IPS-20b (cell line): ENCODE measurements around the gene PTCH1.
A peak's percentile ranks its signal among the peaks of the same experiment; 100 is the strongest.

Experiments
- H3K27ac ChIP-seq: one replicate; pipeline ENCODE4 v1.5.1; 2013; ENCODE audit warnings: low read length
- H3K27me3 ChIP-seq: 2 replicates; pipeline ENCODE4 v1.6.1; 2013; ENCODE audit warnings: mild to moderate bottlenecking, low read length, inconsistent platforms; ENCODE audit not compliant: insufficient read depth
- H3K36me3 ChIP-seq: 2 replicates; pipeline ENCODE4 v1.6.1; 2013; ENCODE audit warnings: low read depth, mild to moderate bottlenecking, inconsistent platforms, low read length, moderate library complexity; ENCODE audit not compliant: insufficient read depth
- H3K4me1 ChIP-seq: 2 replicates; pipeline ENCODE4 v1.6.1; 2013; ENCODE audit warnings: mild to moderate bottlenecking, control low read depth, inconsistent platforms, low read length, moderate library complexity; ENCODE audit not compliant: insufficient read depth
- H3K4me3 ChIP-seq: 2 replicates; pipeline ENCODE4 v1.5.1; 2013; ENCODE audit warnings: mild to moderate bottlenecking, low read length, inconsistent platforms
- H3K9ac ChIP-seq: 2 replicates; pipeline ENCODE4 v1.6.1; 2013; ENCODE audit warnings: low read depth, mild to moderate bottlenecking, inconsistent platforms, low read length, moderate library complexity
- H3K9me3 ChIP-seq: 2 replicates; pipeline ENCODE4 v1.6.1; 2013; ENCODE audit warnings: mild to moderate bottlenecking, low read depth, low read length, inconsistent platforms; ENCODE audit not compliant: insufficient read depth

PTCH1 gene

DNA sequence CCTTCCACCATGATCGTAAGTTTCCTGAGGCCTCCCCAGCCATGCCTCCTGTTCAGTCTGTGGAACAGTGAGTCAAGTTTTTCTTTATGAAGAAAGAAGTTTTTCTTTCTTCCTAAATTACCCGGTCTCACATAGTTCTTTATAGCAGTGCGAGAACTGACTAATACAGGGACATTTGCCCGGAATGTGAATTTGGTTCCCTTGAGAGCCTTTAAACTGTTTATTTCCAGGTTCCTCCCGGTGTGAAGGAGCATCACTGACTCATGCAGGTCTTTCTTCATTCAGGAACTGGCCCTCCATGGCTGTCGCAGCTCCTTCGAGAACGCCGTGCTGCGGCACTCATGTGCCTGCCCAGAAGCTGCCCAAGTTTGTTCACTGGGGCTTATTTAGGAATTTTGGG, 87.7 kb downstream of the PTCH1 start:
- peaks cover 9% of the 10 kb centered on the region; the same call in 1 of the 2 replicates for H3K4me1 ChIP-seq
- H3K9ac ChIP-seq: no peak overlapping the region
- no peaks in the 10 kb centered on the region for H3K36me3 ChIP-seq

DNA sequence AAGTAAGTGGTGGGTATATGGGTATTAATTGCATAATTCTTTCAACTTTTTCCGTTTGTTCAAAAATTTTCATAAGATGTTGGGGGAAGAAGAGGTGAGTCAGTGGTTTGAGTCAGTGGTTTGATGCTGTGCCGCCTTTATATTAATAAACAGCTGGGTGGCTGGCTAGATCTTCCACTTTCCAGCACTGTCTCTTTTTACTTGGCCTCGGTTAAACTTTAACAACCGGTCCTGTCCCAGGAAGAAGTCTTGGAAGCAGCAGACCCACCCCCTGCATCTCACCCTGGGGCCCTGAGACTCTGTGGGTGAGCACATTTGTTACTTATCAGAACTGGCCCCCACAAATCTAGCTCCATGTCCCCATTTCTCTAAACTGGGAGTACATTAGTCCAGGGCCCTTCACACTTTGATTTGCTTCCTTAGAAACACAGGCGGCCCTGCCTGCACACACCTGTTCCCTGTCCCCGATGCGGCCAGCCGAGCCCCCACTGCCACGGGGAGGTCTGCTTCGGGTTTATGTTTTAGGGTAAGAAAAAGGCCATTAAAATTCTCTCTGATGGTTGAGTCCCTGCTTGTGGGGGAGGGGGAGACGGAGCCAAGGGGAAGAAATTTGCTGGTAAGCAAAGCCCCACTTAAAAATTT, 90.7 kb downstream of the PTCH1 start:
- H3K4me3 ChIP-seq: peak overlapping the region; percentile 77
- no peaks in the 10 kb centered on the region for H3K27me3 ChIP-seq
- peak overlapping the region; percentile 93 for H3K9ac ChIP-seq
- H3K9me3 ChIP-seq: peaks cover 18% of the 10 kb centered on the region
- H3K36me3 ChIP-seq: peaks cover 6% of the 10 kb centered on the region; the same call in 1 of the 2 replicates
- H3K4me1 ChIP-seq: peaks cover 9% of the 10 kb centered on the region; the same call in 1 of the 2 replicates
- peak overlapping the region; percentile 67 for H3K27ac ChIP-seq

More for the DNA sequence above, 87.7 kb downstream of the PTCH1 start:
- Histone ChIP-seq H3K9me3 (peaks cover 10% of the 10 kb centered on the region; the same call in 1 of the 2 replicates), H3K27me3 (no peaks in the 10 kb centered on the region), H3K27ac (no peak overlapping the region), H3K4me3 (no peak overlapping the region)

DNA sequence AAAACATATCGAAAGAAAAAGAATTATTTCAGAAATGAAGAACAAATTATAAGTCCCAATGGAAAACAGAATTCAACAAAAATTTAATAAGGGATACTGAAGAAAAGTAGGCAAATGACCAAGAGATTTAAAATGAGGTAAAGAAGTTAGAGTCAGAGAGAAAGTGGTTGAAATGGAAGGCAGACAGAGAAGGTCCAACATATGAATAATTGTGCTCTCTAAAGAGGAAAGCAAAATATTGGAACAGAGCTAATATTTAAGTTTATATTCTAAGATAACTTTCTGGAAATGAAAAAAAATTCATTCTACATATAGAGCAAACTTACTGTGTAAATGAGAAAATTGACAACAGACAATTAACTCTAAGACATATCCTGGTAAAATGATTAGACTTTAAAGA, 94.1 kb downstream of the PTCH1 start:
- Histone ChIP-seq H3K36me3 (peaks cover 6% of the 10 kb centered on the region; the same call in 1 of the 2 replicates), H3K27me3 (no peaks in the 10 kb centered on the region), H3K27ac (no peak overlapping the region), H3K4me3 (no peak overlapping the region), H3K9me3 (peaks cover 8% of the 10 kb centered on the region), H3K9ac (no peak overlapping the region), H3K4me1 (peaks cover 9% of the 10 kb centered on the region; the same call in 1 of the 2 replicates)

DNA sequence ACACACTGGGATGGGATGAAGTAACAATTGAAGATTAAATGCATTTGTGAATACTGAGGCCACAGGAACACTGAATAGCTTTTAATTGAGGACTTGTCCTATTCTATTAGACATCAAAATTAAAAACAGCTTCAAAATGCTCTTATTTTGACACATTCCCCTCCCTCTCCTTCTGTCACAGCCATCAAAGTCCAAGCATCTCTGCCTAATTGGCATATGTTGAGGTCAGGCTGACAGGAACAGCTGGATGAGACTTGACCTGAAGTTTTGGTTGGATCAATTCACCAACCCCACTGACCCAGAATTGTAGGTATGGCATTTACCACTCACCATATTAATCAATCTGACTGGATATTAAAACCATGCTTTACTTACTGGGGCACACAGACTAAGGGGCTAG, 96.3 kb downstream of the PTCH1 start:
- no peaks in the 10 kb centered on the region; the same call in 1 of the 2 replicates for H3K4me1 ChIP-seq
- H3K27ac ChIP-seq: no peak overlapping the region
- no peak overlapping the region for H3K9ac ChIP-seq
- H3K4me3 ChIP-seq: no peak overlapping the region
- peaks cover 6% of the 10 kb centered on the region; the same call in 1 of the 2 replicates for H3K36me3 ChIP-seq
- no peaks in the 10 kb centered on the region for H3K27me3 ChIP-seq
- H3K9me3 ChIP-seq: peaks cover 8% of the 10 kb centered on the region

DNA sequence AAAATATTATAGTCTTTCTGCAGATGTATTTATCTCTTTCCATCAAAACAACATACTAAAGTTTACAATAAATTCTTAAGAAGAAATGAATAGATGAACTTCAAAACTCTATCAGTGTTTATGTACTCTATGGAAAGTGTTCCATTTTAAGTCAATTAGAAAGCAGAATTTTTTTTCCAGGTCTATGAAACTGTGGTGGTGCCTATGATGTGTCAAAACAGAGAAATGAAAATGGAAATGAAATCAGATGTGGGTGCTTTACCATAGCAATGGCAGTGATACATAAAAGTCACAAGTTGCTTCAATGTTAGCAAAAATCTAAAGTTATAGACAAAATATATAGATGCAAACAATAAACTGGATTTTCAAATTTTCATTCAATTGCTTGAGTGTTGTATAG, 97.3 kb downstream of the PTCH1 start:
- H3K9ac ChIP-seq: no peak overlapping the region
- H3K4me3 ChIP-seq: no peak overlapping the region
- H3K36me3 ChIP-seq: peaks cover 6% of the 10 kb centered on the region; the same call in 1 of the 2 replicates
- H3K4me1 ChIP-seq: no peaks in the 10 kb centered on the region
- peaks cover 8% of the 10 kb centered on the region for H3K9me3 ChIP-seq
- no peak overlapping the region for H3K27ac ChIP-seq
- H3K27me3 ChIP-seq: no peaks in the 10 kb centered on the region

DNA sequence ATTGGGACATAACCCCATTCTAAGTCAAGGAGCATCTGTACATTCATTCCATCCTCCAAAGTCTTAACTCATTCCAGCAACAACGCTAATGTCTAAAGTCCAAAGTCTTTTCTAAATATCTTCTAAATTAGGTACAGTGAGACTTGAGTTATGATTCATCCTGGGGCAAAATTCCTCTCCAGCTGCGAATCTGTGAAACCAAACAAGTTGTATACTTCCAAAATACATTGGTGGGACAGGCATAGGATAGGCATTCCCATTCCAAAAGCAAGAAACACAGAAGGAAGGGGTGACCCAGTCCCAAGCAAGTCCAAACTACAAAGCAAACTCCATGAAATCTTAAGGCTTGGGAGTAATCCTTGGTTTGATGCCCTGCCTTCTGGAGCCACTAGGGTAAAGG, 101.6 kb downstream of the PTCH1 start:
- Histone ChIP-seq H3K4me1 (peaks cover 3% of the 10 kb centered on the region; the same call in 1 of the 2 replicates), H3K9ac (no peak overlapping the region), H3K36me3 (no peaks in the 10 kb centered on the region), H3K27ac (no peak overlapping the region), H3K9me3 (no peaks in the 10 kb centered on the region), H3K4me3 (no peak overlapping the region), H3K27me3 (no peaks in the 10 kb centered on the region)

DNA sequence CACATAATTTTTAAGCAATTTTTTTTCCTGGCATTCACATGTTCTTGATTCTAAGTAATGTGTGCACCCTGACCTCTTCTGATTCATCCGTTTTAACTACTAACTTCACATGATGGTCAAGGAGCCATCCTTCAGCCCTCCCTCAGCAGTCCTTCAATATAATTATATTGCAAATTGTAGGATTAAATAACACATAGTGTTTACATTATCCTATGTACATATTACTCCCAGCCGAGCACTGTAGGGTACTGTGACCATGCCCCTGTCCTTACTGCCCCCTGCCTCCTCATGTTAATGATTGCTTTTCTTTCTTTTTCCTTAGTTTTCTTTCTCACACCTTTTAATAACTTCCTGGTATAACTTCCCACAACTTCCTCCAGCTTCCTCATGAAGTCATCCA, 103.0 kb downstream of the PTCH1 start:
- H3K4me3 ChIP-seq: no peak overlapping the region
- no peak overlapping the region for H3K27ac ChIP-seq
- H3K4me1 ChIP-seq: peaks cover 3% of the 10 kb centered on the region; the same call in 1 of the 2 replicates
- no peaks in the 10 kb centered on the region for H3K9me3 ChIP-seq
- no peaks in the 10 kb centered on the region for H3K36me3 ChIP-seq
- no peaks in the 10 kb centered on the region for H3K27me3 ChIP-seq
- no peak overlapping the region for H3K9ac ChIP-seq

DNA sequence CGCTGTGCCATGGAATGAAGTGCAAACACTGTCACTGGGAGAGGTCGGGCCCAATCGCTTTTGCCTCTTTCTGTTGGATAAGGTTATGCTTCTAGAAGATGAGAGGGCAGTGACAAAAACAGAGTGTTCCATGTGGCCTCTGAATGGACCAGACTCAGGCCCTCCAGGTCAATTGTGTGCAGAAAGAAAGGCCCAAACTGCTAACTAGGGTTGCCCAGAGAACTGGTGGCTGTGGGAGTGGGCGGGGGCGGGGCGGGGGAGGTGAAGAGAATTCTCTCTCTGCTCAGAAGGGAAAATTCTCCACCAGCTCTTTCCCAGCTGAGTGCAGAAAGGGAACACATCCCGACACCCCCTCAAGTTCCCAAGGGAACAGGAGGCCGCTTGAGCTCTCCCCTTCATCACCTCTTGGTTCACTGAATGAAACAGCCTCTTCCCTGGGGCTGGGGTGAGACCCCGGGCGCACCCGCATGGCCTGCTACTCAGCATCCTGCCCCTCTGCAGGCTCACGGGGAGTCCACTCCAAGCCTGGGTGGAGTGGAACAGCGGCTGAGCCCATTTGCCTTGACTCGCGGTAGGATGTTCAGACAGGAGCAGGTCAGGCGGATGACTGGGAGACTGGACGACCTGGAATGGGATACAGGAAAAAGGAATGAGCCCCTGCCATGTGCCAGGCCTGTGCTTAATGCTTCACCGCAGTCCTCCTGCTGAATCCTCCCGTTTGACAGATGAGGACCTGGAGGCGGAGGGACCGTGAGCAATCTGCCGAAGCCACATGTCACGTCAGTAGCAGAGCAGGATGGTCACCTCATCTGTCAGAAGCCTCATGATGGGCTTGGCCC, 105.5 kb downstream of the PTCH1 start:
- no peaks in the 10 kb centered on the region for H3K36me3 ChIP-seq
- peaks cover 7% of the 10 kb centered on the region; the same call in 1 of the 2 replicates for H3K4me1 ChIP-seq
- no peak overlapping the region for H3K9ac ChIP-seq
- no peaks in the 10 kb centered on the region for H3K9me3 ChIP-seq
- no peak overlapping the region for H3K27ac ChIP-seq
- no peaks in the 10 kb centered on the region for H3K27me3 ChIP-seq
- H3K4me3 ChIP-seq: no peak overlapping the region

DNA sequence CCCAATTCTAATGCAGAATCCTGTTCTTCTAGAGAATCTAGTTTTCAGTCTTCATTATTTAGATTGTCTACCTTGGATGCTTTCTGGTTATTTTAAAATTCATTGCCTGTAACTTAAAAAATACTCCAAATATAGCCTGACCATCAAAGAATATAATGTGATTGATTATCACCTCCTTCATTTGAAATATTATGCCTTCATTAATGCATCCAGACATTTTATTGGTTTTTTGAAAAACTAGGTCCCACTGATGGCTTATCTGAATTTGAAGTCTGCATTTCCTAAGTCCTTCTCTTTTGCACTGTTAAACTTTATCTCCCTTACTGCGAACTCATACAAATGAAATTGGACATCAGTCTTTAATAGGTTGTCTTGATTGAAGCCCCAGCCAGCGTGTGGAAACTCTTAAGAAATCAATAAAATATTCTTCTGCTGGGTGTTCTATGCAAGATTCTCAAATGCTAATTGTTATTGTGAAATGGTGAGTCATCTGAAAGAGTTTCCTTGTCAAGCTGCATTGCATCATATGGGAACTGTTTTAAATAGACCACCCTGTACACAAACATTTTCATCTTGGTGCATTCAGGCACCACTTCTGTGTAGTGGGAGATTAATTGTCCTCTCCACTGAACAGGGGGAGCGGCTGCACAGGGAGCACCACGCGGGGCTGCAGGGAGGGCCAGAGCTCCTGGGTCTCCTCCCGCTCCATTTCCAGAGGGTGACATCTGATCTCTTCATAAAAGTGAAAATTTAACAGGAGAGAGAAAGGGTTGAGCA, 106.9 kb downstream of the PTCH1 start:
- peaks cover 7% of the 10 kb centered on the region; the same call in 1 of the 2 replicates for H3K4me1 ChIP-seq
- no peak overlapping the region for H3K4me3 ChIP-seq
- H3K9ac ChIP-seq: no peak overlapping the region
- H3K27ac ChIP-seq: no peak overlapping the region
- H3K36me3 ChIP-seq: no peaks in the 10 kb centered on the region
- no peaks in the 10 kb centered on the region for H3K9me3 ChIP-seq
- H3K27me3 ChIP-seq: no peaks in the 10 kb centered on the region

DNA sequence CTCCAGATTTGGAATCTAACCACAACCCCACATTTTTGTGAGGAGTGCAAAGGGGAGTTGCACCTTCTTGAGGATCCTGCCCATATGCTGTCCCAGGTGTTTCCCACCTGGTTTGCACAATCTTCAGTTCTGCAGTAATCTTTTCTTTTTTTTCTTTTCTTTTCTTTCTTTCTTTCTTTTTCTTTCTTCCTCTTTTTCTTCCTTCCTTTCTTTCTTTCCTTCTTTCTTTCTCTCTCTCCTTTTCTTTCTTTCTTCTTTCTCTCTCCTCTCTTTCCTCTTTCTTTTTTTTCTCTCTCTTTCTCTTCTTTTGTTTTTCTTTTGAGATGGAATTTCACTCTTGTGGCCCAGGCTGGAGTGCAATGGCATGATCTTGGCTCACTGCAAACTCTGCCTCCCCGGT, 109.2 kb downstream of the PTCH1 start:
- H3K9ac ChIP-seq: no peak overlapping the region
- H3K36me3 ChIP-seq: no peaks in the 10 kb centered on the region
- no peaks in the 10 kb centered on the region for H3K9me3 ChIP-seq

DNA sequence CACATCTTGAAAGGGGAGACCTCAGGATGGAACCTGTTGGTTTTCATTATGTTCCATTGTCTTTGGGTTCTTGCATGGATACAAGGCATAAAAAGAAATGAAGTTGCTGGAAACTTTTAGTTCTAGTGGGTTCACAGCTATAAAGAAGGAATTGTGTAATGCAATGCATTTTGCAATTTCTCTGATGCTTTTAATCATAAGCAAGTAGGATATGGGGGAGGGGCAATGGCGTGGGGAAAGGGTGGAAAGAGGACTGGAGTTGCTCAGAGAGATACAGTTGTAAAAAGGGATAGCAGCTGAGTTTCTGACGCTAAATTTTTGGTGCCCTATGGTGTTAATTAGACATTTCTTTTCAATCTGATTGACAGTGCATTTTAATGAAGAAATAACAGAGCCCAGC, 110.7 kb downstream of the PTCH1 start:
- no peak overlapping the region for H3K27ac ChIP-seq
- H3K4me3 ChIP-seq: no peak overlapping the region
- no peaks in the 10 kb centered on the region for H3K9me3 ChIP-seq
- no peaks in the 10 kb centered on the region for H3K27me3 ChIP-seq
- H3K9ac ChIP-seq: no peak overlapping the region
- H3K4me1 ChIP-seq: peaks cover 4% of the 10 kb centered on the region; the same call in 1 of the 2 replicates
- no peaks in the 10 kb centered on the region for H3K36me3 ChIP-seq

More for the DNA sequence above, 109.2 kb downstream of the PTCH1 start:
- Histone ChIP-seq H3K27ac (no peak overlapping the region), H3K4me3 (no peak overlapping the region), H3K27me3 (no peaks in the 10 kb centered on the region), H3K4me1 (peaks cover 4% of the 10 kb centered on the region; the same call in 1 of the 2 replicates)
